22Rv1 (cell line): ENCODE results near the gene RASA3.

Experiments used
- H3K27ac ChIP-seq: fragments of 450-650 bp; 2 replicates; pipeline ENCODE4 v1.5.1; 2017
- CTCF ChIP-seq: fragments of 450-650 bp; IDR thresholded peaks from 2 replicates; pipeline ENCODE4 v1.5.1; 2017; ENCODE audit warnings: mild to moderate bottlenecking
- ZFX ChIP-seq: fragments of 450-650 bp; IDR thresholded peaks from 2 replicates; pipeline ENCODE4 v1.6.1; 2017; ENCODE audit warnings: antibody characterized with exemption, borderline replicate concordance

Gene RASA3

GRCh38 chr13:114049626-114050101, 82.8 kb downstream of the RASA3 start:
- TF ChIP-seq CTCF = no peak
- no peak for TF ChIP-seq ZFX
- no peak overlapping the region for H3K27ac ChIP-seq

- TF ChIP-seq CTCF = no peak
- no peak for TF ChIP-seq ZFX
- no peak overlapping the region for H3K27ac ChIP-seq
These were observed 83.4 kb downstream of the RASA3 start for GRCh38 chr13:114049026-114049425.

- no peak for TF ChIP-seq CTCF
- TF ChIP-seq ZFX = no peak
- no peak overlapping the region for H3K27ac ChIP-seq
These were observed 84.0 kb downstream of the RASA3 start for GRCh38 chr13:114048443-114048842.

- TF ChIP-seq CTCF = no peak
- TF ChIP-seq ZFX = no peak
- no peak overlapping the region for H3K27ac ChIP-seq
These were observed 85.0 kb downstream of the RASA3 start for GRCh38 chr13:114047358-114047881.

- no peak overlapping the region for H3K27ac ChIP-seq
- no peak for TF ChIP-seq CTCF
- no peak for TF ChIP-seq ZFX
These were observed 85.9 kb downstream of the RASA3 start for GRCh38 chr13:114046431-114046975.

- TF ChIP-seq CTCF = no peak
- no peak for TF ChIP-seq ZFX
- H3K27ac ChIP-seq = no peak overlapping the region
These were observed 87.2 kb downstream of the RASA3 start for GRCh38 chr13:114045113-114045735.

- H3K27ac ChIP-seq = no peak overlapping the region
These were observed 87.9 kb downstream of the RASA3 start for GRCh38 chr13:114044486-114044885.

More at GRCh38 chr13:114044486-114044885, 87.9 kb downstream of the RASA3 start:
- TF ChIP-seq CTCF (no peak), ZFX (no peak)
